NCI-H128 (cell line): ENCODE results near the gene SURF2.

Experiments
- DNase-seq: peaks from one replicate; lab custom pipeline; 2025; ENCODE audit not compliant: unreplicated experiment; lab: John Stamatoyannopoulos, UW

Gene SURF2

GRCh38 chr9:133353548-133353947, 2.8 kb upstream of the SURF2 start:
- no peak for DNase-seq

DNA sequence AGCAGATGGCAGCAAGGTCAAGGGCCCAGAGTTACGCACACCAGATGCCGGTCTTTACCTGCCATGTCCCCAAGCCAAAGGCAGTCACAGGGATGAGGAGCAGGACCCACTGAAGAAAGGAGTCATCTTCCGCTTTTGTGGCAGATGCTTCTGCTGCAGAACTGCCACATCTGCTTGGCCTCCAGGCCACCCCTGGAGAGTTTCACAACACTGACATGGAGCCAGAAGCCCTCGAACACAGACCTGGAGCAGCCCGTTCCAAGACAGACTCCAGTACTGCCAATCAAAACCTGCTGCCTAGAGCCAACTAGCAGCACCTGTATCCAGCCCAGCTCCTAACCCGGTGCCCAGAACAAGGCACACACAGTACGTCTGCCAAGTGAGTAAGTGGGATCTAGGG, 1.6 kb upstream of the SURF2 start:
- no peak for DNase-seq

DNA sequence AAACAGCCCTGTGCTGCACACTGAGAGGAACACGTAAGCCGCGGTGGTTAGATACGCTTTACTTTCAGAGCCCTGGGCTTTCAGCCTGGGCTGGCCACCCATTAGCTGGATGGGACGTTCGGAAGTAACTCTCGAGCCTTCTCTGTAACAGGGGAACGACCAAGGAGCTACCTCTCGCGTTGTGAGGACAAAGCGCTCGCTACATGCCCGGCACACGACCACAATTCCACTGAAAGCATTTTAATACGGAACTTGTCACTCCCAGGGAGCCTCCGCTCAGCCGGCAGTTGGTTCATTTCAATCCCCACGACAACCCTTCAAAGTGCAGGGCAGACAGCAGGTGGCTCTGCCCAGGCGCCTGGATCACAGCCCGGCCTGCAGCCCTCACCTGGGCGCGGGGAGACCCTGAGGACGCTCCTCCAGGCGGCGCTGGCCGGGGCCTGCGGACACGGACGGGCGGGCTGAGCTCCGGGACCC, 431 bp upstream of the SURF2 start:
- DNase-seq: no peak

DNA sequence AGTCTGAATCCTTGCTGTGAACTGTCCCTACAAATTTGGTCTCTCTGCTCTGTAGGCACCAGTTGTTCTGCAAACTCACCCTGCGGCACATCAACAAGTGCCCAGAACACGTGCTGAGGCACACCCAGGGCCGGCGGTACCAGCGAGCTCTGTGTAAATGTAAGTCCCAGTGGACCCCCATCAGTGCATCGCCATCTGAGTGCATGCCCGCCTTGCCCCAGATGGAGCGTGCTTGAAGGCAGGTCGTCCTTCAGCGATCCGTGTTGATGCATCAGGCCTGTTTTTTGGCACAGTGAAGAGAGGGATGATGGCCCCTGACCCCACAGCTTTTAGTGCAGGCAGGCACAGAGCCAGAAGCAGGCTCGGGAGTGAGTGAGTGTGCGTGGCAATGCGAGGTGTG, 1.3 kb downstream of the SURF2 start:
- DNase-seq: no peak

DNA sequence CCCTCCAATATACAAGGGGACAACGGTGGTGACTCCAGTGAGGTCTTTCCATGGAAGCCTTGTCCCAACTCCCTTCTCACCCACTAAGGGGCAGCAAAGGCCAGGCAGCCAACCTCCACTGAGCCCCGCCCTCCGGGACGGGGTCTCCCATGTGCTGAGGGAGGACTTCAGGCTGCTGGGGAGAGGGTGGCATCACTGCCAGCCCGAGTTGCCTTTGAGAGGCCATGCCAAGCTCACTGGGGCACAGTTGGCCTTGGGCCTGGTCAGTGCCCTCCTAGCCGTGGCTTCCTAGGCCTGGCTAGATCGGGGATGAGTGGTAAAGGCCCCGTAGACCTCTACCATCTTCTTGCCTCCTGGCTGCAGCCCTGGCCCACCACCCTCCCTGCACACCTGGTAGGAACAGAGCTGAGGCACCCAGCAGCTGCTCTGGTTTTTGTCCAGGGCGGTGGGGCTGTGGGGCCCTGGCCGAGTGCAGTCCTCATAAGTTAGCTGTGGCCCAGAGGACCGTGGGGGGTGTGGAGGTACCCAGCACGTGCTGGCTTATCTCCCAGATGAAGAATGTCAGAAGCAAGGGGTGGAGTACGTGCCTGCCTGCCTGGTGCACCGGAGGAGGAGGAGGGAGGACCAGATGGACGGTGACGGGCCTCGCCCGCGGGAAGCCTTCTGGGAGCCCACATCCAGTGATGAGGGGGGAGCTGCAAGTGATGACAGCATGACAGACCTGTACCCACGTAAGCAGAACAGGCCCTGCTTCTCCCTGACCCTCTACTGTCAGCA, 3.2 kb downstream of the SURF2 start:
- DNase-seq: no peak

DNA sequence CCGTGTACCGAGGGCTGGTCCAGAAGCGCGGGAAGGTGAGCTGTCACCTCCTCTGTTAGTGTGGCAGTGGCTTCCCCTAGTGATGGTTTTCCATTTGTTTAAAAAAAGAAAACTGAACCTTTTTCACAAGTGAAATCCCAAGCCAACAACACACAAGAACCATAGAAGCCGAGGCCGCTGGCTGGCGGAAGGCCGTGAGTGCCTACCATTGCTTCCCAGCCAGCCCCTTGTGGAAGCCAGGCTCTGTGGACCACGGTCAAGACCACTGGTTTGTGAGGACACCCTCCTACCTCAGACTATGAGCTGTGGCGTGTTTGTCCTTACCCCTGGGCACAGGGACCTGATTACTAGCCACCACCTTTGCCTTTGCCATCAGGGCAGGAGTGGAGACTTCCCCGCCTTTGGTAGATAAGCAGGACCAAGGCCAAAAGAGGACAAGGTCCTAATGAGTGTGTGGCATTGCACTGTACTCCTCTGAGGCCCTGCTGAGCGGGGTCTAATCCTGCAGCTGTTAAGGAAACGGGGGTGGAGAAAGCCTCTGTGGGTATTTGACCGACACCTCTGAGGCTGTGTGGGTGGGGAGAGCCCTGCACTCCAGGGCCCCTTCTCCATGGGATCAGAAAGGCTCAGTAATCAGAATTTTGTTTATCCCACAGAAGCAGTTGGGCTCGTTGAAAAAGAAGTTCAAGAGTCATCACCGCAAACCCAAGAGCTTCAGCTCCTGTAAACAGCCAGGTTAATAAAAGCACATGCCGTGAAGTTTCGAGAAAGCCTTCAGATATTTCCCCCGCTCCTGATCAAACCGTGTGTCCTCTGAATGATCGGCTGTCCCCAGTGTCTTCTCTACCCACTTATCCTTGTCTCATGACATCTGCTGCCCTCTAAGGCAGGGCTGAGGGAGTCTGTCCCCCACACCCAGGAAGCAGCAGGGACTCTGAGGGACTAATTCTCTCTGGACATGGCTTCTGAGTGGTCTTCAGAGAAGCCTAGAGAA, 4.3 kb downstream of the SURF2 start:
- no peak for DNase-seq

DNA sequence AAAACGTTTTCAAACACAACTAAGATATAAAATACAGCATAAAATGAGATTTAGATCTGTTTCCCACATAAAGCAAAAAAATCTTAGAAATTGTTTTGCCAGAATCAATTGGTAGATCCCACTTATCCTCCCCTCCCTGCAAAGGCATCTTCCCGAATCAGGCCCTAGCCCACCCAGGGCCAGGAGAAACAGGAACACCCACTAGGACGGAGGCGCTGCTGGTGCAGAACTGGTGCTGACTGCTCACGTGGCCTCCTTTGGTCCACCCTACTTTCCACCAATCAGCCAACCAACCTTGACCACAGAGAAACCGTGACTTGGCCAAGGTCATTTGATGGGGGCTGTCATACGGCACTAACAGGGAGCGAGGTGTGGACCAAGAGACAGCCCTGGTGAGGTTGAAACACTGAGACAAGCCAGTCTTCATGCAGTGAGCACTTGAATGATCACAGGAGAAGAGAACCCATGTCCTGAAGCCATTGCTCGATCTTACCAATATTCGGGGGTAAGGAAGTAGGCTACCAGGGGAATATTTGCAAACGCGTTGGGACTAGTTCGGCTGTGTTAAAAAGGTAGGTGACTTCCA, 5.2 kb downstream of the SURF2 start:
- no peak for DNase-seq

DNA sequence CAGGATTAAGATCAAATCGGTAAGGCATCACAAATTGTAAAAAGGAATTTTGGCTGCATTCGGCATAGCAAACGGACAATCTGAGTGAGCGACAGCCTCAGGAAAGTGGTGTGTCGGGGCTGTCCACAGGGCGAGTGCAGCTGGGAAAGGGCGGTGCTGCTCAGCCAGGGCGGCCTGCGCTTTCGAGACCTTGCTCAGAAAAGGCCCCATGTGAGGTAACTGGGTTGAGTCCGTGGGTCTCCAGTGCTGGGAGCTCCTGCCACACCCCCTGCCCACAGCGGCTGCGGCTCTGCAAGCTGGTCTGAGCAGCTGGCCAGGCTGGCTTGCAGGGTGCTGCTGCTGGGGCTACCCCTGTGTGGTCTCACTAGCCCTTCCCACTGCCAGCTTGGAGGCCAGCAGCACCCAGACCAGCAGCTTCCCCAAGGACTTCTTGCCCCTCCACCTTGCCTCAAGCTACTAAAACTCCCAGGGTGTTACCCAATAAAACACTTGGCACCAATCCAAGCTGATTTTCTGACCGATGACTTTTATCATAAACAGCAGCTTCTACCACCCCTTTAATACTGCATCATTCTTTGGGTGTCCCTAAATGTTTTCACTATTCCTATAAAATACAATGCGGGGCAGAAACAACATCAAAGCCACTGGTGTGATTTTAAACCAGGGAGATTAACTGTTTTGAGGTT, 6.2 kb downstream of the SURF2 start:
- DNase-seq: no peak

DNA sequence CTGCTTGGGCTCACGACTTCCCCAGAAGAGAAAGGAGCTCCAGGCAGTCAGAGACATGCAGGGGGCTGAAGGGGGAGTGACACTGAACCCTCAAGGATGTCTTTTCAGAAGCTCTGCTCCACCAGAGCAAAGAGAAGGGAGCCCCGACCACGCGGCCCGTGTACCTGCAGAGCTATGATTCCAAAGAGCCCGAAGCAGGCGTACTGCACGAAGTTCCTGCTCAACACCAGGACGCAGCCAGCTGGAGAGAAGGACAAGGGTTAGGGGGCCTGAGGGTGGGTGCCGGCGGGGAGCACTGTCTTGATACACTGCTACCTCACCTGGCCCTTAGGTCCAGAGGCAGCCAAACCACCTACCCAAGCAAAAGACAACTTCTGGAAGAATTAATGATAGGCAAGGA, 10.1 kb downstream of the SURF2 start:
- no peak for DNase-seq

- DNase-seq: no peak
Measured at GRCh38 chr9:133367221-133367620, 10.9 kb downstream of the SURF2 start.

- DNase-seq: no peak
Measured at GRCh38 chr9:133367778-133368177, 11.4 kb downstream of the SURF2 start.

- no peak for DNase-seq
Measured at GRCh38 chr9:133368249-133368881, 12.0 kb downstream of the SURF2 start.

- no peak for DNase-seq
Measured at GRCh38 chr9:133369422-133369821, 13.1 kb downstream of the SURF2 start.

- DNase-seq: no peak
Measured at GRCh38 chr9:133369933-133370332, 13.6 kb downstream of the SURF2 start.

DNA sequence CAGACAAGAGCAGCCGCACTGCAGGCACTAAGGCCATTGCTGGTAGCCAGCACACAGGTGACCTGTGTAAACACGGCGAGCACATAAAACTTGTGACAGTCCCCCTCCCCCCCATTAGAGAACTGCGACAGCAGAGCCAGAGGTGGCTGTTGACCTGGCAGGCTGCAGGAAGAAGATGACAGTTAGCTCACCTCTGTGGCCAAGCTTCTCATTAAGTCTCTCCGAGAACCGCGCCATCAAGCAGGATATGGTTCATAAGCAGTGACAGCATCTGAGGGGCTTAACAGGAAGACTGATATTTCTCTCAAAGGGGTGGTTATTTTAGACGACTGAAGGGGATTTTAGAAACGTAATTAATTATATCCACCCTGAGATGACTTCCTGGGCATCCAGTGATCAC, 14.3 kb downstream of the SURF2 start:
- DNase-seq: no peak

GRCh38 chr9:133371261-133371711, 14.9 kb downstream of the SURF2 start:
- no peak for DNase-seq

- no peak for DNase-seq
Measured at GRCh38 chr9:133372144-133372543, 15.8 kb downstream of the SURF2 start.

DNA sequence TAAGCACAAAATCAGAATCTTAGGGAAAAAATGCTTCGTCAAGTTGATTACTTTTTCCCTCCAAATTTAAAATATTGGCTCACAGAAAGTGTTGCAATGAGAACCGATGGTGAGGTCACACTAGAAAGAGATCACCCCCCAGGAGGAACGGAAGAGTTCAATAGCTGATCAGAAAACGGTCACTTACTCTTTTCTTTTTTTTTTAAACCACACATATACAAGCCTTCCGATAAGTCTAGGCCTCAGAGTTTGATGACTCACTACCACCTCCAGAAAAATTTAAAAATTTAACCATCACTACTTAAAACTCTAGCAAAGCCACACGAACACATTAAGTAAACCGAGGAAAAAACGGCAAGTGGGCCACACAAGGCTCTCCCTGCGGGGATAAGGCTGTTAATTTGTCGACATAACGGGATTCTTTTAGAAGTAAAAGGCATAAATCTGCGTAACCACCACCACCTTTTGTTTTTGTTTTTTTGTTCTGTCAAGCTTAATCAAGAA, 18.3 kb downstream of the SURF2 start:
- DNase-seq: no peak

- no peak for DNase-seq
Measured at GRCh38 chr9:133375116-133375723, 18.9 kb downstream of the SURF2 start.
